GM18498 (cell line): Measurements from ENCODE around the gene ATOSA.

Source experiments
- ATAC-seq: cut with Tn5 transposase; IDR thresholded peaks from one replicate; pipeline ENCODE4 v1.9.1; 2021; ENCODE audit warnings: mild to moderate bottlenecking, moderate library complexity; ENCODE audit not compliant: unreplicated experiment

The ATOSA gene

GRCh38 chr15:52653431-52653964 is 25.7 kb downstream of the ATOSA start:
- ATAC-seq: no peak

GRCh38 chr15:52652984-52653383 is 26.2 kb downstream of the ATOSA start:
- no peak for ATAC-seq

GRCh38 chr15:52652286-52652685 is 26.9 kb downstream of the ATOSA start:
- no peak for ATAC-seq

- ATAC-seq: no peak
These were observed 27.3 kb downstream of the ATOSA start for GRCh38 chr15:52651868-52652267.

GRCh38 chr15:52651114-52651513 is 28.1 kb downstream of the ATOSA start:
- ATAC-seq: no peak

- ATAC-seq: no peak
These were observed 29.5 kb downstream of the ATOSA start for GRCh38 chr15:52649686-52650085.

GRCh38 chr15:52645916-52646315 is 33.3 kb downstream of the ATOSA start:
- ATAC-seq: no peak

- ATAC-seq: no peak
These were observed 36.5 kb downstream of the ATOSA start for GRCh38 chr15:52642386-52643361.

- ATAC-seq: no peak
These were observed 42.7 kb downstream of the ATOSA start for GRCh38 chr15:52636459-52636858.

- no peak for ATAC-seq
These were observed 43.3 kb downstream of the ATOSA start for GRCh38 chr15:52635908-52636307.
